Pancreas (tissue), 10 donors: ENCODE data around the gene GABARAPL2. TPM values are rescaled to one million over a fixed set of nuclear protein-coding genes. Genes with fewer than 3 reads are reported as not detected.
A peak's percentile ranks its signal among the peaks of the same experiment; 100 is the strongest.

Experiments
- ATAC-seq, 4 donors: fragments of 200-7000 bp; cut with Tn5 transposase; one replicate each; pipeline versions ENCODE4 v1.8.0 to v1.9.1; 2020; ENCODE audit warnings: mild to moderate bottlenecking in 4 of 4, moderate library complexity in 4 of 4
- DNase-seq, 6 donors: peaks; one replicate each; pipeline ENCODE4 v3.0.0-alpha.2; 2020
- FAIRE-seq: peaks from 2 replicates; lab custom pipeline; 2012; peaks lifted over from hg19 to GRCh38; lab: Jason Lieb, UNC
- H3K27ac ChIP-seq, 4 donors: fragments of 200-600 bp; sonication (generic); 1 replicate in 3 of 4; 2 replicates in 1 of 4; pipeline versions ENCODE4 v1.5.0 to v1.8.0; 2020
- H3K27me3 ChIP-seq, 4 donors: fragments of 200-600 bp; one replicate each; pipeline ENCODE4 v1.8.0; 2021
- H3K36me3 ChIP-seq, 3 donors: fragments of 200-600 bp; sonication (generic) in 1 of 3; one replicate each; pipeline versions ENCODE4 v1.5.0 to v1.8.0; 2020 to 2021
- H3K4me1 ChIP-seq, 3 donors: fragments of 200-600 bp; one replicate each; pipeline ENCODE4 v1.8.0; 2021
- H3K4me3 ChIP-seq, 4 donors: fragments of 200-600 bp; sonication (generic) in 2 of 4; one replicate each; pipeline versions ENCODE4 v1.5.0 to v1.8.0; 2020 to 2021
- H3K9me3 ChIP-seq, 4 donors: fragments of 200-600 bp; one replicate each; pipeline ENCODE4 v1.8.0; 2021
- CTCF ChIP-seq, 4 donors: fragments of 200-600 bp; sonication (generic) in 3 of 4; IDR thresholded peaks; one replicate each; pipeline versions ENCODE4 v1.5.0 to v1.8.0; 2021; ENCODE audit warnings: antibody characterized with exemption in 4 of 4
- WGBS, 2 donors: extraction: QIAGEN DNeasy Blood & Tissue Kit; methylation state at CpG; one replicate each; pipeline ENCODE4 v1.1.7; 2013; 5-methylcytosine and 5-hydroxymethylcytosine counted together
- intact Hi-C, 3 donors: fragments of 100-400 bp; cut with DNase I; formaldehyde crosslinking; loops; one replicate each; pipeline versions ENCODE4 v1.11.1 to v1.14.2; 2022
- polyA plus RNA-seq, 2 donors: library from polyadenylated mRNA; stranded (reverse); fragments of 200-250 nt; gene quantifications; one replicate each; pipeline ENCODE4 v1.2.3, GENCODE V29; 2013
- total RNA-seq, 6 donors: library from RNA; stranded (reverse); fragmentation: NEBNext Ultra II Directional in 4 of 6; extraction: Animal tissue kit (Norgen Biotek cat#: 25700) in 4 of 6; gene quantifications; one replicate each; pipeline versions ENCODE4 v1.2.1 to v1.2.4, GENCODE V29; 2021 to 2023
- donor health status: healthy with polysubstance abuse.
- donor health status: DM: no; HTN: no; CAD: no; lungs with moderate emphysema.
- donor health status: DM: no; HTN: no; CAD: no.
- donor health status: control.
- donor health status: control.
- donor health status: Bipolar disorder and iron deficiency.
- donor health status: DM: yes; HTN: yes; CAD: no.
- donor health status: DM: no; HTN: no; CAD: no.
- donor health status: DM: no; HTN: no; CAD: no.
- donor health status: DM: yes; HTN: yes; CAD: no.

The GABARAPL2 gene
- total and polyA plus RNA-seq, 8 donors = 29.9 to 117 (median 40.3) TPM

- 68 to 75% methylated on average over 2 of the region's 2 CpGs for WGBS, 2 donors
- Histone ChIP-seq H3K27ac (no peak overlapping the region), H3K27me3 (no peaks in the 10 kb centered on the region), H3K9me3 (no peaks in the 10 kb centered on the region), H3K36me3 (no peaks in the 10 kb centered on the region), H3K4me3 (no peak overlapping the region), H3K4me1 (no peaks in the 10 kb centered on the region)
- intact Hi-C loops = no loop called here
- no peak for TF ChIP-seq CTCF (IDR thresholded peaks at IDR 0.05)
- ATAC-seq (no peak), DNase-seq (no peak), FAIRE-seq (no peak)
Measured at GRCh38 chr16:75552951-75553350, 13.2 kb upstream of the GABARAPL2 start.

GRCh38 chr16:75555213-75555706 lies 10.9 kb upstream of the GABARAPL2 start:
- peak overlapping the region; percentile 38 to 81 (median 66) for H3K27ac ChIP-seq
- no peak for TF ChIP-seq CTCF (IDR thresholded peaks at IDR 0.05)
- H3K4me3 ChIP-seq = peak overlapping the region; percentile 45 to 91 (median 72)
- FAIRE-seq = no peak
- peak; percentile 64 to 79 (median 76) for DNase-seq
- no peaks in the 10 kb centered on the region for H3K4me1 ChIP-seq
- intact Hi-C loops = no loop called here
- peak; percentile 75 to 87 (median 79) for ATAC-seq
- 1% methylated on average over 26 of the region's 26 CpGs for WGBS, 2 donors
- H3K9me3 ChIP-seq = no peaks in the 10 kb centered on the region
- H3K27me3 ChIP-seq = no peaks in the 10 kb centered on the region
- no peaks in the 10 kb centered on the region for H3K36me3 ChIP-seq

GRCh38 chr16:75555707-75556430 lies 10.3 kb upstream of the GABARAPL2 start, which contains the start of gene TMEM231:
Gene TMEM231, minus strand, starts transcription at chr16:75556252. Its CDS starts 43 bp downstream, at chr16:75556209.
- Histone ChIP-seq H3K36me3 (no peaks in the 10 kb centered on the region), H3K9me3 (no peaks in the 10 kb centered on the region), H3K27ac (peak within 1 kb of the TSS; percentile 38 to 81 (median 66)), H3K4me3 (peak within 1 kb of the TSS; percentile 45 to 91 (median 72)), H3K27me3 (no peaks in the 10 kb centered on the region), H3K4me1 (no peaks in the 10 kb centered on the region)
- intact Hi-C loops = no loop called here
- ATAC-seq (peak; percentile 95 to 98 (median 97)), DNase-seq (peak; percentile 93 to 98 (median 96)), FAIRE-seq (no peak)
- TF ChIP-seq CTCF (IDR thresholded peaks at IDR 0.05) = no peak
- 0% methylated on average over 68 to 75 of the region's 75 CpGs for WGBS, 2 donors

- DNase-seq (peak in 1 of 6 donors; percentile 18), ATAC-seq (no peak), FAIRE-seq (no peak)
- peak overlapping the region in 3 of 4 donors; percentile 45 to 91 (median 90) for H3K4me3 ChIP-seq
- peak overlapping the region; percentile 38 to 81 (median 66) for H3K27ac ChIP-seq
- H3K27me3 ChIP-seq = no peaks in the 10 kb centered on the region
- no peaks in the 10 kb centered on the region for H3K4me1 ChIP-seq
- no peaks in the 10 kb centered on the region for H3K9me3 ChIP-seq
- intact Hi-C loops = no loop called here
- no peaks in the 10 kb centered on the region for H3K36me3 ChIP-seq
- TF ChIP-seq CTCF (IDR thresholded peaks at IDR 0.05) = no peak
- WGBS, 2 donors = 43 to 44% methylated on average over 16 of the region's 16 CpGs
Measured at GRCh38 chr16:75556431-75556950, 9.7 kb upstream of the GABARAPL2 start.
